IPS-11a (cell line): Measurements from ENCODE around the gene KHDRBS1.
"Not testable (repeated sequence)": the region's sequence is repeated elsewhere in the genome, so short reads cannot be mapped to it uniquely, and the experiment has no call there.

ENCODE experiments used
- H3K4me3 ChIP-seq: one replicate; pipeline ENCODE4 v1.5.1; 2013; ENCODE audit warnings: low read depth, low read length, control low read depth

The KHDRBS1 gene

DNA sequence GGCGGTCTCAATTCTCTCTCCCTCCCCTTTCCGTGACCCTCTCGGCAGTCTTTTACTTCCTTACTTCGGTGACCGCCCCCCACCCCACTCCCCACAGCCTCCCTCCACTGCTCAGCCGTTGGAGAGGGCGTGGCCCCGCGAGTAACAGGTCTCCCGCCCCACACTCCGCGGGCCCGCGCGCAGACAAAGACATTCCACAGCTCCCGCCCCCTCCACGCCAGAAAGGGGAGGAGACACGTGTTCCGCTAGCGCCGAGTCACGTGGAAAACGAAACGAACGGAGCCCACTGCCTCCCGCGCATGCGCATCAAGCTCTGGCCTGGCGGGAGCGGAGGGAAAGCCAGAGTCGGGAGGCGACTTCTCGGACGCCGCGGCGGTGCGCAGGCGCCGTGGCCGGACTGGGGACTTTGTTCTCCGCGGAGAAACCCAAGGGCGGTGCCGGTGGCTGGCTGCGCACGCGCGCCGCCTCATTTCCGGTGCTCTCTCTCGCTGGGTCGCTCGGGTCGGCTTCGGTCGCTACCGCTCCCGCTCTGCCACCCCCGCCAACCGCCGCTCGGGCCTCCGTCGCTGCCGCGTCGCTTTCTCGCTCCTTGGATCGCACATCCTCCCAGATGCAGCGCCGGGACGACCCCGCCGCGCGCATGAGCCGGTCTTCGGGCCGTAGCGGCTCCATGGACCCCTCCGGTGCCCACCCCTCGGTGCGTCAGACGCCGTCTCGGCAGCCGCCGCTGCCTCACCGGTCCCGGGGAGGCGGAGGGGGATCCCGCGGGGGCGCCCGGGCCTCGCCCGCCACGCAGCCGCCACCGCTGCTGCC, at the start of gene KHDRBS1:
KHDRBS1 (plus strand) TSS at position 483 of the 813 bp plus-strand sequence; CDS start at position 611, 128 bp downstream.
- H3K4me3 ChIP-seq = peak within 1 kb of the TSS; percentile 99

DNA sequence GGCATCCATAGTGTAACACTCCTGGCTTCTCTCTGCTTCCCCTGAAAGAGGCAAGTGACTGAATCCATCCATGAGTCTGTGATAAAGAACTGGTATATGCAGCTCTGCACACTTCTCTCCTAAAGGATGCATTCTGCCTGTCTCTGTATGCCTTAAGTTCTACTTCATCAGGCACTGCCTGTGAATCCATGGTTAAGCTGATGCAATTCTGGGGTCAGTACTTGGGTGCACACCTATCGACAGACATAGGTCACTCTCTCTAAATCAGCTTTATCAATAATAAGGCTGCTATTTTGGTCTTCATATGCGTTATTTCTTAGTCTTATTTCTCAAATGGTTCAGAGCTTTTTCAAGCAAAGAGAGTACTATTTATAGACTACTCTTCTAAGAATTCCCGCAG, 42.8 kb upstream of the KHDRBS1 start:
- H3K4me3 ChIP-seq = no peak overlapping the region

DNA sequence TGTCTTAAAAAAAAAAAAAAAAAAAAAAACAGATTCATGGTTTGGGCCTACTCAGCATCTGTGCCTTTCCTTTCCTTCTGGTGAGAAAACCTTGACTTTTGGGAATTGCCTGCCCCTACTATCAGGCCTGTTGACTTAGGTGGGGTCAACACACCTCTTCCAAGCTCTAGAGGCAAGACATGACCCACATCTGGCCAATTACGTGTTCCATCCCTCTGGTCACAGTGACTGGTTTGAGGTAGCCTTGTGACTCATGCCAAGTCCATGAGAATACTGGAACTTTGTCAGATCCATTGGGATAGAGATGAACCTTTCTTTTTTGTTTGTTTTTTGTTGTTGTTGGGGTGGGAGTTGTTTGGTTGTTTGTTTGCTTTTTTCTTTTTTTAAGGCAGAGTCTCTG, 37.3 kb upstream of the KHDRBS1 start:
- H3K4me3 ChIP-seq = no peak overlapping the region

GRCh38 chr1:31977385-31978131, 36.1 kb upstream of the KHDRBS1 start:
- no peak overlapping the region for H3K4me3 ChIP-seq

DNA sequence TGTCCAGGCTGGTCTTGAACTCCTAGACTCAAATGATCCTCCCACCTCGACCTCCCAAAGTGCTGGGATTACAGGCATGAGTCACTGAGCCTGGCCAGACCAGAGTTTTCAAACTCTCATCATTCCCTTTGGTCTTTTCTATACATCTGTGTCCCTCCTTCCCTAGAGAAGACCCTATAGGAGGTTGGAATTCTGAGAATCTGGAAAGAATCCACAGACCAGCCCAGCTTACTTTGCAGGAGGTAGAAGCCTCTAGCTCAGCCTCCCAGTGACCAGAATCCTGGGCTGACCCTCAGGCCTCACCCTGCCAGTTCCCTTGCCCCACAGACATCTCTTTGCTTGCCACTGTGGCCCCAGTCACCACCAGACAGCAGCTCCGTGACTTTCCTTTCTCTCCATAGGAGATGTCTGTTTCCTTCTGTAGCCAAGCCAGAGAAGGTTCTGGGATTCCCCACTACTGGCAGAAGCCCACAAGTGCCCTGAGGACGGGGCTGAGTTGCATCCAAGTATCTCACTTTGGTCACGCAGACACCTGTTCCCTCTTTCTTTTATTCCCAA, 34.7 kb upstream of the KHDRBS1 start:
- no peak overlapping the region for H3K4me3 ChIP-seq

GRCh38 chr1:31980835-31981455, 32.7 kb upstream of the KHDRBS1 start:
- no peak overlapping the region for H3K4me3 ChIP-seq

DNA sequence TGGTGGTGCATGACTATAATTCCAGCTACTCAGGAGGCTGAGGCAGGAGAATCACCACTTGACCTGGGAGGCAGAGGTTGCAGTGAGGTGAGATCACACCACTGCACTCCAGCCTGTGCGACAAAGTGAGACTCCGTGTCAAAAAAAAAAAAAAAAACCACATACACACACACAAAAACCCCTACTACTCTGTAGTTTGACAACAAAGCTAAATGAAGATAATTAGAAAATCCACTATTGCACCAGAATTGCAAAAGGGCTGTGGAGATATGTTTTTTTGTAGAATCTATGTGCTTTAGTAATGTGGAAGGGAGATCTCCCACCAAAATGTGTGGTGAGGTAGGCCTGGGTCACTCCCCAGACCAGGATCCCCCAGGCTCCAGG, 32.2 kb upstream of the KHDRBS1 start:
- H3K4me3 ChIP-seq = no peak overlapping the region

GRCh38 chr1:31981972-31982371, 31.7 kb upstream of the KHDRBS1 start:
- no peak overlapping the region for H3K4me3 ChIP-seq

DNA sequence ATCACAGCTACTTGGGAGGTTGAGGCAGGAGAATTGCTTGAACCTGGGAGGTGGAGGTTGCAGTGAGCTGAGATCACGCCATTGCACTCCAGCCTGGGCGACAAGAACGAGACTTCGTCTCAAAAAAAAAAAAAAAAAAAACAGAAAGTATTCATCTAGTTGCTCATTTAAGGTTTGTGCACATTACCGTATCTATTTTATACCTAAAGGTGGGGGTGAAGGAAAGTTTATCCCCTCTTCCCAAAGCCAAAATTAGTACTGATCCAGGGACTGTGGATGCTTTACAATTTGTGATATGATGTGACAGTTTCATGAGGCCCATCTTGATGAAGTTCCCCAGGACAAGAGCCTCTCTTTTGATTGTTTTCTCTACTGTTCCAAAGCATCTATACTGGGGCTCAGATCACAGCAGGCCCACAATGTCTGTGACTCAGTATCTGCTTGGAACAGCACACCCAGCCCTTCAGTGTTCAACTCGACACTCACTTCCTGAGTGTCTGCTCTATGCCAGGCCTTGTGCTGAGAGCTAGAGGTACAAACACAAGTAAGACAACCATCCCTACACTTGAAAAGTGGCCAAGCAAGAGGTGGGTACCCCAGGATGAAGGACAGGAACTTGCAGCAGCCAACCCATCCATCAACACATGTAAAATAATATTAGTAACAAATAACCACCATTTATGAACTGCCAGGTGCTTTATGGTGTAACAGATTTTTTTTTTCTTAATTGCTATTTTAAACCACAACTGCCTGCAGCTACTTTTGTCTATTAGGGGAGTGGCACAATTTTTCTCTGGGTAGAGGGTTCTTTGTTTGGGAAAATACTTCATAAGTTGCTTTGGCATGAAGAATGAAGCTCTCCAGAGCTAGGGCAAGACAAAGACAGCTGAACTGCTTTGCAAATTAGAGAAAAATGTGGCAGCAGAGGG, 29.0 kb upstream of the KHDRBS1 start:
- H3K4me3 ChIP-seq = no peak overlapping the region

DNA sequence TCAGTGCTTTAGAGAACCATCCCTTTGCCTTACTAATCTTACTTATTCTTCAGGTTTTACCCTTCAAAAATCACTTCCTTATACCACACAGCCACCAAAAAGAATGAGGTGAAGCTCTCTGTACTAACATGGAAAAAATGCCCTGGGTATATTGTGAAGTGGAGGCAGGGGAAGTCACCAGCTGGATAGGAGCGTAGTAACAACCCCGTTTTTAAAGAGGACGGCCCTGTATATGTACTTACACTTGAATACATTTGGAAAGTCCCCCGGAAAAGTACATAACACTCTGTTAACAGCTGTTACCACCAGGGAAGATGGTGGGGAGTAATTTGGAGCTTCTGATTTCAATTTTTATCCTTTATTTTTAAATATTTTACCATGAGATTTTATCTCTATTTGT, 28.2 kb upstream of the KHDRBS1 start:
- no peak overlapping the region for H3K4me3 ChIP-seq

DNA sequence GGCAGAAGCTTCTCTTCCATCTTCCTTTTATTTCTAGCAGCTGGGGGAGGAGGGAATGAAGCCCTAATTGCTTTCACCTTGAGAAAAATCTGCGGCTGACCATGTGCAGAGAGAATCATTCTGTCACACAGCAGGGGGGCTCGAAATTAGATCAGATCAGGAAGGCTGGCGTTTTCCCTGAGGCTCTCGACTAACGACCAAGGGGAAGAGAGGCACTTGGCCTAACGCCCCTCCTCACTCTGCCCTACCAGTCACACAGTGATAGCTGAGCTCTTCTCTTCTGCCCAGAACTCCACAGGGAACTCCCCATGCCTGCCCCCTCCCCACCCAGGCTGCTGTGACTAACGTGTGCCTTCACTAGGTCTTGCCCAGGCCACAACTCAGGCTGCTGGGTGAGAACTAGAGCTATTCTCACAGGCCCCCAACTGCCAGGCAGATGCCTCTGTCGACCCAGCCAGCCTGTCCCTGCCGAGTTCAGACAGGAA, 26.5 kb upstream of the KHDRBS1 start:
- H3K4me3 ChIP-seq = no peak overlapping the region

GRCh38 chr1:31989964-31990363, 23.7 kb upstream of the KHDRBS1 start:
- H3K4me3 ChIP-seq = no peak overlapping the region

DNA sequence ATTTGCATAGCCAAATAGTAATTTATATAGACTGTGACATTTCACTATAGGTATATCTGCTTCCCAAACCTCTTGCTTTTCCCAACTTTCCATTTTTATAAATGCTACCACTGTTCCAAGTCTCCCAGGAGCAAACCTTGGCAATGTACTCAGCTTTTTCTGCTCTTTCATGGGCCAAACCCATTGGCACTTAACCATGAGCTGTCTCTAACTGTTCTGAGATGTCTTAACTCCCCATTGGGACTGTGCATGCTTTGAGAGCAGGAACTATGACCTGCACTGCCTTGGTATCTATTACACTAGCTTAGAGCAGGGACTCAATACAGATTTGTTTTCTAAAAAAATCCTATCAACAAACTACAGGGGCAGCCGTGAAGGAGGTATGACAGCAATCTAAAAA, 22.5 kb upstream of the KHDRBS1 start:
- no peak overlapping the region for H3K4me3 ChIP-seq

DNA sequence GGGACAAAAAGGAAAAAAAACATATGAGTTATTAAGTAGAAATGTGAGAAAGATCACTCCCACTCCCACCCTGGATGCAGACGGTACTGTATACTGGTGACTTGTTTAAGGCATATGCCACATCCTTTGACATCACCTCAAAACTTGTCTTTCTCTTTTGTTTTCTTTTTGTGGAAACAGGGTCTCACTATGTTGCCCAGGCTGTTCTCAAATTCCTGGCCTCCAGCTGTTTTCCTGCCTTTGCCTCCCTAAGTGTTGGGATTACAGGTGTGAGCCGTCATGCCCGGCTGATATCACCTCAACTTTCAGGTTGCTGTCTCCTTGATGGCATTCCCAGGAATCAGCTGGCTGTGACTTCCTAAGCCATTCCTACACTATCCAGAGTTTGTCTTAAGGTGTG, 18.4 kb upstream of the KHDRBS1 start:
- no peak overlapping the region for H3K4me3 ChIP-seq

GRCh38 chr1:31996121-31996520, 17.5 kb upstream of the KHDRBS1 start:
- not testable (repeated sequence) for H3K4me3 ChIP-seq

- H3K4me3 ChIP-seq = no peak overlapping the region
These were observed 11.8 kb upstream of the KHDRBS1 start for GRCh38 chr1:32001863-32002262.

- H3K4me3 ChIP-seq = not testable (repeated sequence)
These were observed 11.4 kb upstream of the KHDRBS1 start for GRCh38 chr1:32002285-32002684.

DNA sequence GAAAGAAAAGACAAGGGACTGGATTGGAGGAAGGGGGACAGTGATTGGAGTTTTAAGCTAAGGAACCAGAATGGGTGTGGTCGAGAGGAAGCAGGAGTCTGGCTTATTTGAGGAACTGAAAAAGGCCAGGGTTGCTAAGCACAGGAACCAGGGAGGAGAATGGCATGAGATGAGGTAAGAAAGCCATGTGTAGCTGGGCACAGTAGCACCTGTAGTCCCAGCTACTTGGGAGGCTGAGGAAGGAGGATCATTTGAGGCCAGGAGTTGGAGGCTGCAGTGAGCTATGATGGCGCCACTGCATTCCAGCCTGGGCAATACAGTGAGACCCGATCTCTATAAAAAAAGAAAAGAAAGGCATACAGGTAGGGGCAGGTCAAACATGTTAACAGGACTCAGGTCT, 8.1 kb upstream of the KHDRBS1 start:
- no peak overlapping the region for H3K4me3 ChIP-seq

DNA sequence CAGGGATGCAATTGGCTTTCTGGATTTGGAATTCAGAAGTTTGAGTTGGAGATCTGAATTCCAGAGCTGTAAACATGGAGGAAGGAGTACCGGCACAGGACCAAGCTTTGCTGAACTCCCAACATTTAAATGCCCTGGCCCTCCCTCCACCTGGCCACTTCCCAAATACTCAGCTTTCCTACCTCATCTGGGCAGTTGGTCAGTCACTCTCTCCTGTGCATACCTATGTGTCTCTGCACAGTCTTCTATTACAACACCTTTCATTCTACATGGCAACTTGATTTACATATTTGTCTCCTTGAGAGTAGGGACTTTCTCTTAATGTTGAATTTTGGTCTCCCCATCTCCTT, 6.1 kb upstream of the KHDRBS1 start:
- H3K4me3 ChIP-seq = no peak overlapping the region

DNA sequence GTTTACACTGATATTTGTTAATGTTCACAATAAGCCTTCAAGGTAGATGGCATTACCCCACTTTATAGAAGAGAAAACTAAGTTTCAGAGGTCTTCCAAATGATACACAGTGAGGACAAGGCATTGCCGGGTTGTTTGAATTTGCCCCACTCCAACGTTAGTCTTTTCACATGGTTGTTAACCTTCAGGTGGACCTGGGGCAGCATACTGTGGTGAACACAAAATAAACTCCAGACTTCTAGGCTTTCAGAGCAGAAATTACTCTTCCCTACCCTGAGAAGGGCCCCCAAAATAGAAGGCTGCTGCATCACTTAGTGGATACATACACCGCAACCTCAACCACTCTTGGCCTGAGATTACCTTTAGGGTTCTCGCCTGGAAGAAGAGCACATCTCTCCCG, 3.4 kb upstream of the KHDRBS1 start:
- no peak overlapping the region for H3K4me3 ChIP-seq
